HG03064 (cell line): ENCODE measurements around the gene SSBP3.
"Not testable (repeated sequence)": the region's sequence is repeated elsewhere in the genome, so short reads cannot be mapped to it uniquely, and the experiment has no call there.

Experiments used
- ATAC-seq: cut with Tn5 transposase; IDR thresholded peaks from one replicate; pipeline ENCODE4 v1.9.1; 2021; ENCODE audit warnings: low read depth; ENCODE audit not compliant: unreplicated experiment

Gene SSBP3

GRCh38 chr1:54355931-54356679 is 50.1 kb downstream of the SSBP3 start:
- ATAC-seq, result no peak

DNA sequence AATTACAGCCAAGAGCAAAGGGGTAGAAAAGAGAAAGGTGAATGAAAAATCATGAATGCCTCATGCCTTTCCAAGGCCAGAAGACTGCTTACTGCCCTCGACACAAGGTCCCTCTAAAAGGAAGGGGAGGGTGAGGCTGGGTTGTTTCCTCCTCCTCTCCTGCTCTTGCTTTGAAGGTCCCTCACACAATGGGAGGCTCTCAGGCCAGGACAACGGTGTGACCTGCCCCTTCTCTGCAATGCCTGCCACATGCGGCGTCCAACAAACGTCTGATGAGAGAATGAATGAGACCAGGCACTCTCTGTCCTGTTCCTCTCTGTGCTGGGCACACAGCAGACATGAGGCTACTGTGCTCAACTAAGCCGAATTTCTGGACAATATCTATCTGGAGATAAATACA is 51.3 kb downstream of the SSBP3 start:
- ATAC-seq, result no peak

- no peak for ATAC-seq
Measured at GRCh38 chr1:54353959-54354358, 52.2 kb downstream of the SSBP3 start.

- no peak for ATAC-seq
Measured at GRCh38 chr1:54352755-54353154, 53.4 kb downstream of the SSBP3 start.

GRCh38 chr1:54350360-54350759 is 55.8 kb downstream of the SSBP3 start:
- no peak for ATAC-seq

- no peak for ATAC-seq
Measured at GRCh38 chr1:54348700-54349021, 57.5 kb downstream of the SSBP3 start.

GRCh38 chr1:54347955-54348699 is 58.1 kb downstream of the SSBP3 start:
- ATAC-seq, result no peak

DNA sequence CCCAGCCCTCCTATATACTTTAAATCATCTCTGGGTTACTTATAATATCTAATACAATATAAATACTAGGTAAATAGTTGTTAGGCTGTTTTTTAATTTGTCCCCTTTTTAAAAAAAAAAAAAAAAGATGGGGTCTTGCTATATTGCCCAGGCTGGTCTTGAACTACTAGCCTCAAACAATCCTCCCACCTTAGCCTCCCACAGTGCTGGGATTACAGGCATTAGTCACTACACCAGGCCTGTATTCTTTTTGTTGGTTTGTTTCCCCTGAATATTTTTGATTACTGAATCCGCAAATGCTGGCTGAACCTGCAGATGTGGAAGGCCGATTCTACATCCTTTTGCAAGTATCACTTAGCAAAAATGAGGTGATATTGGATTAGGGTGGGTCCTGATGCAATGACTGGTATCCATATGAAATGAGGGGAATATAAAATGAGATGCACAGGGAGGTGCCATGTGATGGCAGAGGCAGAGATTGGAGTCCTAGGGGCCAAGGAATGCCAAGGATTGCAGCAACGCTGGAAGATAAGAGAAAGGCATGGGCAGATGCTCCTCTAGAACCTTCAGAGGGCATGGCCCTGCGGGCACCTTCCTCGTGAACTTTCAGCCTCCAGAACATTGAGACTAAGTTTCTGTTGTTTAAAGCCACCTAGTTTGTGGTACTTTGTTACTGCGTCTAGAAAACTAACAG is 58.8 kb downstream of the SSBP3 start:
- ATAC-seq, result no peak

- ATAC-seq, result not testable (repeated sequence)
Measured at GRCh38 chr1:54345548-54345947, 60.6 kb downstream of the SSBP3 start.

DNA sequence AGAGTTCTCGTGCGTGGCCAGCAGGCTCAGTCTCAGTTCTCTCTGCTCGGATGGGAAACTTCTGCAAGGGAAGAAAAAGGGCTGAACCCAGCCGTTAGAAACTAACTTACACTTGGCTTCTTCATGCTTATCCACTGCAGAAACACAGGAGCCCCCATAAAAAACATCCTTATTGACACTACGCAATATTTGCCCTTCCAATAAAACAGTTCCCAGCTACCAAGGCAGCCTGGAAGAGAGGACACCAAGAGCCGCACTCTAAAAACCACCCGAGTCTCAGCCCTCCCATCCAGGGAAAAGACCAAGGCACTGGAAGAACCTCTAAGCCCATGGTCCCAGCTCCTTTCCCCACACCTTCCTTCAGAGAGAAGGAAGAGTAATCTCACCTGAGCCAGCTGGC is 61.1 kb downstream of the SSBP3 start:
- ATAC-seq, result no peak

DNA sequence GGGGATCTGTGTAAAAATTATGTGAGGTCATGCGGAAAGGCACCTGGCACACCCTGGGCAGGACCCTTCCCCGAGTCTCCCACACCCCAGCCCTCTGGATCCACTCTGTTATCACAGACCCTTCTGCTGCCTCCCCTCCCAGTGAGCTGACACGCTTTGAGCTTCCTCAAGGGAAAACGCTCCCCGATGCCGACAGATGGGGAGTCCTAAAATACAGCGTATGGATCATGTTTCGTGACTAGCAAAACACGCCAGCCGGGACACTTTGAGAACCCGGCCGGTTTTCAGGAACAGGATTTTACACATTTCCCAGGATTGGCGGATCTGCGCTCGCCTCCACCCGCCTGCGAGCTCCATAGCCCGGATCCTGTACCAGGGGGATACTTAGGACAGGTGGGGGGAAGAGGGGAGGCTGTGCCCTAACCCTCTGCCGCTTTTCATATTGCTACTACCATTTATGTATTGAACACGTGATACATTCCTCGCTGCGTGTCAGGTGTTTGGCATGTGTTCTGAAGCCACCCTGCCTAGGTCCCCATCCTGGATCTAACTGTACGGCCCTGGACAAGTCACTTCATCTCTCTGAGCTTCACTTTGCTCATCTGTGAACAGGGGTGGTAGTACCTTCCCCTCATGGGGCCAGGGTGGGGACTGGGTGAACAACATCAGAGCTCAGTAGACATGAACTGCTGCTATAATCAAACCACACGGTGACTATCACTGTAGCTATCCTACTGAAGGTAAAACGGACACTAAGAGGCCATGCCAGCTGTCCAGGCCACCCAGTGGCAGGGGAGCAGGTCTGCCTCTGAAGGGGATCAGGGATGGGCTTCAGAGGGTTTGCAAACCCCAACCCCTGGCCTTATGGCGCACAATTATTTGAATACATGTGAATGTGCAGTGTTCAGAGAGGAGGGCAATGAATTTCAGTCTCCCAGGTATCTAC is 63.2 kb downstream of the SSBP3 start:
- no peak for ATAC-seq

- ATAC-seq, result no peak
Measured at GRCh38 chr1:54342288-54342687, 63.9 kb downstream of the SSBP3 start.

- no peak for ATAC-seq
Measured at GRCh38 chr1:54341763-54342162, 64.4 kb downstream of the SSBP3 start.

GRCh38 chr1:54340878-54341277 is 65.3 kb downstream of the SSBP3 start:
- ATAC-seq, result no peak

GRCh38 chr1:54340434-54340833 is 65.8 kb downstream of the SSBP3 start:
- no peak for ATAC-seq

- no peak for ATAC-seq
Measured at GRCh38 chr1:54339126-54339525, 67.1 kb downstream of the SSBP3 start.

- ATAC-seq, result no peak
Measured at GRCh38 chr1:54338464-54338863, 67.7 kb downstream of the SSBP3 start.

- ATAC-seq, result no peak
Measured at GRCh38 chr1:54337928-54338327, 68.3 kb downstream of the SSBP3 start.

- ATAC-seq, result no peak
Measured at GRCh38 chr1:54337034-54337433, 69.2 kb downstream of the SSBP3 start.

- ATAC-seq, result no peak
Measured at GRCh38 chr1:54336116-54336515, 70.1 kb downstream of the SSBP3 start.

GRCh38 chr1:54335755-54336108 is 70.5 kb downstream of the SSBP3 start:
- no peak for ATAC-seq
